Breast epithelium (tissue), 3 donors: ENCODE results near the gene NINJ1.

Experiments
- POLR2A ChIP-seq: fragments of 450-650 bp; IDR thresholded peaks from one replicate; pipeline ENCODE4 v1.6.1; 2016; ENCODE audit warnings: antibody characterized with exemption, mild to moderate bottlenecking, moderate library complexity
- POLR2AphosphoS5 ChIP-seq, 3 donors: sonication (generic); formaldehyde crosslinking; IDR thresholded peaks; one replicate each; pipeline ENCODE4 v1.6.1; 2017; ENCODE audit warnings: antibody characterized with exemption in 3 of 3
- TF ChIP-seq, protein P1 (sequence below), 3 donors: fragments of 450-650 bp; IDR thresholded peaks; one replicate each; pipeline ENCODE4 v1.5.1; 2016 to 2017; ENCODE audit warnings: antibody characterized with exemption in 3 of 3, mild to moderate bottlenecking in 3 of 3, moderate library complexity in 3 of 3

DNA sequence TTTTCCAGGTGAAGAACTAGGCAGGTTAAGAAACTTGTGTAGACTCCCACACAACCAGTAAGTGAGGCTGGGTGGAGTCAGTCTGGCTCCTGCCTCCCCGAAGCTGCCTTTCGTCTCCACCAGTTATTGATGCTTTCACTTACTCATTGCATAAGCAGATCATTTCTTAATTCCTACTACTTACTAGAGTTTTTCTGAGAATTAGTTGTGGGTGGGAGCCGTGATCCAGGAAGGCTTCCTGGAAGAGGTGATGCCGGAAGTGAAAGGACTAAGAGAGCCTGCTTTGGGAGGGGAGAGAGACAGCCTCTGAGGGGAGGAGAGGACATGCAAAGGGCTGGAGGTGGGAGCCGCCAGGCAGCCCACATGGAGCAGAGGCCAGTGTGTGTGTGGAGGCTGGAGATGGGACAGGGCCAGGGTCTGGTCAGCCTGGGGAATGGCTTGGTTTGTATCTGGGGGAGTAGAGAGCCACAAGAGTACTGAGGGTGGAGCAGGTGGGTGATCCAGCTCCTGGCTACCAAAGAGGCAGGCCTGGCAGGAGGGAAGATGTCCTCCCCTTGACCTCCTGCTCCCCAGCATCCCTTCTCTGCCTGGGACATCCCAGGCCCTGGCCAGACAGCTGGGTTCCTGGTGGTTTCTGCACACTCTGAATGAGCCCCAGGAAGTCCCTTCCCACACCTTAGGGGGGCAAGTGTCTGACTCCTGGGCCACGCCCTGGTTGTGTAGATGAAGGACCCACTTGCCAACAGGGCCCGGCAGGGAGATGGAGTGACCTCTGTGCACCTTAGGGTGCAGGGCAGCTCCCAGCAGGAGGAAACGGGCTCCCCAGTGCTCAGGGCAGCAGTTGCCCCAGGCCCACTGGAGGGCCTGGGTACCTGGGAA lies 50.2 kb downstream of the NINJ1 start:
- TF ChIP-seq POLR2AphosphoS5 (IDR thresholded peaks at IDR 0.05) (no peak), POLR2A (no peak)
- TF ChIP-seq, protein P1, sequence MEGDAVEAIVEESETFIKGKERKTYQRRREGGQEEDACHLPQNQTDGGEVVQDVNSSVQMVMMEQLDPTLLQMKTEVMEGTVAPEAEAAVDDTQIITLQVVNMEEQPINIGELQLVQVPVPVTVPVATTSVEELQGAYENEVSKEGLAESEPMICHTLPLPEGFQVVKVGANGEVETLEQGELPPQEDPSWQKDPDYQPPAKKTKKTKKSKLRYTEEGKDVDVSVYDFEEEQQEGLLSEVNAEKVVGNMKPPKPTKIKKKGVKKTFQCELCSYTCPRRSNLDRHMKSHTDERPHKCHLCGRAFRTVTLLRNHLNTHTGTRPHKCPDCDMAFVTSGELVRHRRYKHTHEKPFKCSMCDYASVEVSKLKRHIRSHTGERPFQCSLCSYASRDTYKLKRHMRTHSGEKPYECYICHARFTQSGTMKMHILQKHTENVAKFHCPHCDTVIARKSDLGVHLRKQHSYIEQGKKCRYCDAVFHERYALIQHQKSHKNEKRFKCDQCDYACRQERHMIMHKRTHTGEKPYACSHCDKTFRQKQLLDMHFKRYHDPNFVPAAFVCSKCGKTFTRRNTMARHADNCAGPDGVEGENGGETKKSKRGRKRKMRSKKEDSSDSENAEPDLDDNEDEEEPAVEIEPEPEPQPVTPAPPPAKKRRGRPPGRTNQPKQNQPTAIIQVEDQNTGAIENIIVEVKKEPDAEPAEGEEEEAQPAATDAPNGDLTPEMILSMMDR (IDR thresholded peaks at IDR 0.05) = no peak
